SK-N-SH treated with all-trans-retinoic acid at 6 μM for 48 hours (cell line): Measurements from ENCODE around the gene TSPAN3.

ENCODE experiments used
- ATAC-seq: fragments of 200-7000 bp; cut with Tn5 transposase; 3 replicates; pipeline ENCODE4 v1.9.1; 2020; ENCODE audit warnings: mild to moderate bottlenecking, moderate library complexity
- ARNTL ChIP-seq: fragments of 450-650 bp; formaldehyde crosslinking; IDR thresholded peaks from 2 replicates; pipeline ENCODE4 v1.5.0; 2020; ENCODE audit warnings: low read depth, mild to moderate bottlenecking, moderate library complexity, borderline replicate concordance
- BACH2 ChIP-seq: fragments of 250-450 bp; sonication (Bioruptor Pico); IDR thresholded peaks from 2 replicates; pipeline ENCODE4 v1.9.0; 2021; ENCODE audit warnings: mild to moderate bottlenecking, borderline replicate concordance
- CREB5 ChIP-seq: fragments of 250-450 bp; sonication (Bioruptor Pico); IDR thresholded peaks from 2 replicates; pipeline ENCODE4 v1.5.1; 2020; ENCODE audit warnings: low read depth, mild to moderate bottlenecking, moderate library complexity
- CSDC2 ChIP-seq: fragments of 250-450 bp; sonication (Bioruptor Pico); IDR thresholded peaks from 2 replicates; pipeline ENCODE4 v1.5.0; 2020; ENCODE audit warnings: mild to moderate bottlenecking, moderate library complexity
- CSRNP3 ChIP-seq: fragments of 250-450 bp; sonication (Bioruptor Pico); IDR thresholded peaks from 2 replicates; pipeline ENCODE4 v1.5.1; 2021; ENCODE audit warnings: mild to moderate bottlenecking, moderate library complexity
- ESRRG ChIP-seq: fragments of 250-450 bp; sonication (Bioruptor Pico); IDR thresholded peaks from 2 replicates; pipeline ENCODE4 v1.6.1; 2021; ENCODE audit warnings: mild to moderate bottlenecking
- GLIS3 ChIP-seq: fragments of 250-450 bp; sonication (Bioruptor Pico); IDR thresholded peaks from 2 replicates; pipeline ENCODE4 v1.5.0; 2020; ENCODE audit warnings: mild to moderate bottlenecking, moderate library complexity
- ISL1 ChIP-seq: fragments of 250-450 bp; sonication (Bioruptor Pico); IDR thresholded peaks from 2 replicates; pipeline ENCODE4 v2.1.2; 2022; ENCODE audit warnings: mild to moderate bottlenecking, moderate library complexity
- OSR1 ChIP-seq: fragments of 250-450 bp; sonication (Bioruptor Pico); IDR thresholded peaks from 2 replicates; pipeline ENCODE4 v1.8.0; 2022; ENCODE audit warnings: moderate library complexity, mild to moderate bottlenecking, inconsistent platforms
- PATZ1 ChIP-seq: fragments of 250-450 bp; sonication (Bioruptor Pico); IDR thresholded peaks from 2 replicates; pipeline ENCODE4 v1.8.0; 2020; ENCODE audit warnings: mild to moderate bottlenecking, moderate library complexity, borderline replicate concordance
- POU6F1 ChIP-seq: fragments of 250-450 bp; sonication (Bioruptor Pico); IDR thresholded peaks from 2 replicates; pipeline ENCODE4 v1.8.0; 2021; ENCODE audit warnings: low read depth, mild to moderate bottlenecking, moderate library complexity, borderline replicate concordance
- PPARA ChIP-seq: fragments of 250-450 bp; sonication (Bioruptor Pico); IDR thresholded peaks from 2 replicates; pipeline ENCODE4 v1.5.0; 2020; ENCODE audit warnings: mild to moderate bottlenecking, borderline replicate concordance
- RARB ChIP-seq: fragments of 250-450 bp; sonication (Bioruptor Pico); IDR thresholded peaks from 2 replicates; pipeline ENCODE4 v1.8.0; 2021; ENCODE audit warnings: mild to moderate bottlenecking, moderate library complexity
- SNAI2 ChIP-seq: fragments of 250-450 bp; sonication (Bioruptor Pico); IDR thresholded peaks from 2 replicates; pipeline ENCODE4 v1.5.0; 2020; ENCODE audit warnings: mild to moderate bottlenecking, moderate library complexity
- TCF4 ChIP-seq: fragments of 250-450 bp; sonication (Bioruptor Pico); IDR thresholded peaks from 2 replicates; pipeline ENCODE4 v1.8.0; 2021; ENCODE audit warnings: mild to moderate bottlenecking, moderate library complexity, borderline replicate concordance
- TOX ChIP-seq: fragments of 250-450 bp; sonication (Bioruptor Pico); IDR thresholded peaks from 2 replicates; pipeline ENCODE4 v1.8.0; 2021; ENCODE audit warnings: mild to moderate bottlenecking, moderate library complexity, borderline replicate concordance
- TSHZ2 ChIP-seq: fragments of 250-450 bp; sonication (Bioruptor Pico); IDR thresholded peaks from 2 replicates; pipeline ENCODE4 v1.5.0; 2020; ENCODE audit warnings: mild to moderate bottlenecking, moderate library complexity
- ZC3H10 ChIP-seq: fragments of 250-450 bp; sonication (Bioruptor Pico); IDR thresholded peaks from 2 replicates; pipeline ENCODE4 v1.5.1; 2021; ENCODE audit warnings: mild to moderate bottlenecking, moderate library complexity
- ZFP3 ChIP-seq: fragments of 250-450 bp; sonication (Bioruptor Pico); IDR thresholded peaks from 2 replicates; pipeline ENCODE4 v1.5.0; 2020; ENCODE audit warnings: mild to moderate bottlenecking, moderate library complexity
- ZNF565 ChIP-seq: fragments of 450-650 bp; formaldehyde crosslinking; conservative IDR thresholded peaks from 2 replicates; pipeline ENCODE4 v1.5.0; 2020; ENCODE audit warnings: low read depth, mild to moderate bottlenecking, moderate library complexity
- ZNF70 ChIP-seq: fragments of 450-650 bp; formaldehyde crosslinking; IDR thresholded peaks from 2 replicates; pipeline ENCODE4 v1.5.0; 2020; ENCODE audit warnings: mild to moderate bottlenecking, moderate library complexity
- ZNF8 ChIP-seq: fragments of 450-650 bp; formaldehyde crosslinking; IDR thresholded peaks from 2 replicates; pipeline ENCODE4 v1.5.0; 2020; ENCODE audit warnings: mild to moderate bottlenecking, moderate library complexity

Gene TSPAN3

GRCh38 chr15:77081971-77082370 lies 11.1 kb upstream of the TSPAN3 start:
- no peak for TF ChIP-seq ARNTL (CRISPR knock-in tag)
- TF ChIP-seq PPARA (CRISPR knock-in tag): no peak
- no peak for TF ChIP-seq TSHZ2 (CRISPR knock-in tag)
- TF ChIP-seq GLIS3: no peak
- TF ChIP-seq ZFP3 (CRISPR knock-in tag): no peak
- no peak for TF ChIP-seq BACH2 (CRISPR knock-in tag)
- no peak for TF ChIP-seq TOX (CRISPR knock-in tag)
- no peak for TF ChIP-seq ZNF565
- no peak for TF ChIP-seq CREB5 (CRISPR knock-in tag)
- no peak for TF ChIP-seq RARB (CRISPR knock-in tag)
- TF ChIP-seq ZNF70 (CRISPR knock-in tag): no peak
- TF ChIP-seq SNAI2: no peak
- no peak for TF ChIP-seq PATZ1 (CRISPR knock-in tag)
- no peak for TF ChIP-seq POU6F1 (CRISPR knock-in tag)
- no peak for TF ChIP-seq CSDC2 (CRISPR knock-in tag)
- TF ChIP-seq TCF4: no peak
- no peak for TF ChIP-seq ISL1 (CRISPR knock-in tag)
- TF ChIP-seq ZC3H10 (CRISPR knock-in tag): no peak
- TF ChIP-seq ZNF8 (CRISPR knock-in tag): no peak
- no peak for ATAC-seq

GRCh38 chr15:77076323-77076915 lies 5.5 kb upstream of the TSPAN3 start:
- no peak for ATAC-seq
- TF ChIP-seq ISL1 (CRISPR knock-in tag) (no peak), POU6F1 (CRISPR knock-in tag) (no peak), TOX (CRISPR knock-in tag) (no peak), BACH2 (CRISPR knock-in tag) (no peak), ZC3H10 (CRISPR knock-in tag) (no peak), GLIS3 (no peak), ZNF70 (CRISPR knock-in tag) (no peak), ZNF8 (CRISPR knock-in tag) (no peak), PATZ1 (CRISPR knock-in tag) (no peak), ESRRG (CRISPR knock-in tag) (no peak), CSRNP3 (CRISPR knock-in tag) (no peak), PPARA (CRISPR knock-in tag) (no peak), ZNF565 (no peak), SNAI2 (no peak), OSR1 (no peak), CSDC2 (CRISPR knock-in tag) (no peak), TCF4 (no peak), TSHZ2 (CRISPR knock-in tag) (no peak)
- TF ChIP-seq, all 23 proteins: peak for 0
